ENCODE data around the gene TRMT1.
A peak's percentile ranks its signal among the peaks of the same experiment; 100 is the strongest.

Gene TRMT1

GRCh38 chr19:13100841-13101589 is 15.5 kb downstream of the TRMT1 start:
- no peak for TF ChIP-seq USF1 (IDR thresholded peaks at IDR 0.05)
- TF ChIP-seq RAD21 (IDR thresholded peaks at IDR 0.05; ENCODE audit: low read depth) = peak; percentile 61

GRCh38 chr19:13100031-13100588 is 16.4 kb downstream of the TRMT1 start:
- TF ChIP-seq YY1 (IDR thresholded peaks at IDR 0.05; ENCODE audit: low read depth) (no peak), TAF1 (IDR thresholded peaks at IDR 0.05; ENCODE audit: low read depth) (no peak), ZBTB7A (IDR thresholded peaks at IDR 0.05; ENCODE audit: low read depth) (no peak), MAX (IDR thresholded peaks at IDR 0.05) (no peak), TEAD4 (IDR thresholded peaks at IDR 0.05) (no peak), EGR1 (IDR thresholded peaks at IDR 0.05) (no peak), FOXM1 (IDR thresholded peaks at IDR 0.05; ENCODE audit: borderline replicate concordance, low read depth) (no peak), REST (IDR thresholded peaks at IDR 0.05; ENCODE audit: low read depth) (no peak), USF1 (IDR thresholded peaks at IDR 0.05) (no peak), TCF12 (IDR thresholded peaks at IDR 0.05; ENCODE audit: low read depth) (no peak), NFIC (IDR thresholded peaks at IDR 0.05) (no peak), CEBPB (IDR thresholded peaks at IDR 0.05) (no peak), RAD21 (IDR thresholded peaks at IDR 0.05; ENCODE audit: low read depth) (no peak), EP300 (IDR thresholded peaks at IDR 0.05; ENCODE audit: borderline replicate concordance) (no peak)

GRCh38 chr19:13099073-13099999 is 17.2 kb downstream of the TRMT1 start:
- no peak for TF ChIP-seq FOXM1 (IDR thresholded peaks at IDR 0.05; ENCODE audit: borderline replicate concordance, low read depth)
- TF ChIP-seq TCF12 (IDR thresholded peaks at IDR 0.05; ENCODE audit: low read depth) = no peak
- TF ChIP-seq MAX (IDR thresholded peaks at IDR 0.05) = no peak
- TF ChIP-seq CREB1 (IDR thresholded peaks at IDR 0.05; ENCODE audit: low read depth) = no peak
- TF ChIP-seq USF1 (IDR thresholded peaks at IDR 0.05) = no peak
- TF ChIP-seq TAF1 (IDR thresholded peaks at IDR 0.05; ENCODE audit: low read depth) = no peak
- no peak for TF ChIP-seq NFIC (IDR thresholded peaks at IDR 0.05)
- TF ChIP-seq CEBPB (IDR thresholded peaks at IDR 0.05) = no peak
- TF ChIP-seq REST (IDR thresholded peaks at IDR 0.05; ENCODE audit: low read depth) = no peak
- no peak for TF ChIP-seq ZBTB7A (IDR thresholded peaks at IDR 0.05; ENCODE audit: low read depth)

- TF ChIP-seq EGR1 (IDR thresholded peaks at IDR 0.05) (no peak), TCF12 (IDR thresholded peaks at IDR 0.05; ENCODE audit: low read depth) (no peak), EP300 (IDR thresholded peaks at IDR 0.05; ENCODE audit: borderline replicate concordance) (no peak), CREB1 (IDR thresholded peaks at IDR 0.05; ENCODE audit: low read depth) (no peak), MAX (IDR thresholded peaks at IDR 0.05) (no peak), NFIC (IDR thresholded peaks at IDR 0.05) (no peak), YY1 (IDR thresholded peaks at IDR 0.05; ENCODE audit: low read depth) (no peak), REST (IDR thresholded peaks at IDR 0.05; ENCODE audit: low read depth) (no peak), USF1 (IDR thresholded peaks at IDR 0.05) (no peak), TAF1 (IDR thresholded peaks at IDR 0.05; ENCODE audit: low read depth) (no peak), CEBPB (IDR thresholded peaks at IDR 0.05) (no peak)
These were observed 18.1 kb downstream of the TRMT1 start for GRCh38 chr19:13098277-13099072.

All from Ishikawa (cell line).